ENCODE results near the gene HSPB9. TPM values are rescaled to one million over a fixed set of nuclear protein-coding genes. Genes with fewer than 3 reads are reported as not detected.
"Not testable (repeated sequence)": the region's sequence is repeated elsewhere in the genome, so short reads cannot be mapped to it uniquely, and the experiment has no call there.

HSPB9 gene
- total RNA-seq, 1 experiment from 2014 or later = not detected

DNA sequence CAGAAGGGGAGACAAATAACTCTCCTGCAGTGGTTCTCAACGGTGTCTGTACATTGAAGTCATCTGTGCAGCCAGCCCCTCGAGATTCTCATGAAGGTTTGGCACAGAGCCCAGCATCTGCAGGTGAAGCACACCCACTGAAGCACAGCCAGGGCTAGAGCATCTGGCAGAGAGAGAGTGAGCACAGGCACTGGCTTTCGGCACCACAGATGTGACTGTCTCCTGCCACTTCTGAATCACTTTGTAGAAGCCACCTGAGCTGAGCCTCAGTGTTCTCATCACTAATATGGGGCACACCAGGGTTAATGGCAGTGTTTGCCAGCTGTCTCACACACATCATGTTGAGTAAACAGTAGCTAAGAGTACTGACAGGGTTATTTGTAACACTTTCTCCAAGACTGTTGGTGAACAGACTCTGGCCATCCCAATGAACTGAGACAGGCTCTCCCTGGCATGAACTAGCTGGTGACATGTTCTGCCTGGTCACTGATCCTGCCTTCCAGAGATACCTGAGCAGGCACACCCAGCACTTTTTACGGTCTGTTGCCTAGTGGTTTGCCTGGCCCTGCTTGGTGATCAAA lies 10.9 kb downstream of the HSPB9 start:
- DNase-seq (ENCODE audit: low read depth, low spot score) = no peak

DNA sequence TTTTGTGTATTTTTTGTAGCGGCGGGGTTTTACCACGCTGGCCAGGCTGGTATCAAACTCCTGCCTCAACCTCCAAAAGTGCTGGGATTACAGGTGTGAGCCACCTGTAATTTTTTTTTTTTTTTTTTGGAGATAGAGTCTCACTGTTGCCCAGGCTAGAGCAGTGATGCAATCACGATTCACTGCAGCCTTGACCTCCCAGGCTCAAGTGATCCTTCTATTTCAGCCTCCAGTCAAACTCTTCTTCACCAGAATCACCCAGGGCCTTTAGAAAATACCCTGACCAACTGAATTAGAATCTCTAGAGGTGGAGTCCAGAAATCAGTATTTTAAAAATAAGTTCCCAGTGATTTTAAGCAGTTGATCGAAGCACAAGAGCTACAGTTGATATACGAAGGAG lies 12.5 kb downstream of the HSPB9 start:
- in situ Hi-C loops (cut with HindIII; ENCODE audit: low pct_unique_long_range_greater_than_20kb, low sequenced_read_pairs) = no loop called here
- DNase-seq (ENCODE audit: low read depth, low spot score) = no peak

More for the DNA sequence above, 10.9 kb downstream of the HSPB9 start:
- in situ Hi-C loops (cut with HindIII; ENCODE audit: low pct_unique_long_range_greater_than_20kb, low sequenced_read_pairs) = no loop called here

- in situ Hi-C loops (cut with HindIII; ENCODE audit: low pct_unique_long_range_greater_than_20kb, low sequenced_read_pairs) = no loop called here
- DNase-seq (ENCODE audit: low read depth, low spot score) = no peak
Observed at GRCh38 chr17:42135664-42136653, 13.4 kb downstream of the HSPB9 start.

- in situ Hi-C loops (cut with HindIII; ENCODE audit: low pct_unique_long_range_greater_than_20kb, low sequenced_read_pairs) = no loop called here
- no peak for DNase-seq (ENCODE audit: low read depth, low spot score)
Observed at GRCh38 chr17:42136654-42137051, 14.0 kb downstream of the HSPB9 start.

DNA sequence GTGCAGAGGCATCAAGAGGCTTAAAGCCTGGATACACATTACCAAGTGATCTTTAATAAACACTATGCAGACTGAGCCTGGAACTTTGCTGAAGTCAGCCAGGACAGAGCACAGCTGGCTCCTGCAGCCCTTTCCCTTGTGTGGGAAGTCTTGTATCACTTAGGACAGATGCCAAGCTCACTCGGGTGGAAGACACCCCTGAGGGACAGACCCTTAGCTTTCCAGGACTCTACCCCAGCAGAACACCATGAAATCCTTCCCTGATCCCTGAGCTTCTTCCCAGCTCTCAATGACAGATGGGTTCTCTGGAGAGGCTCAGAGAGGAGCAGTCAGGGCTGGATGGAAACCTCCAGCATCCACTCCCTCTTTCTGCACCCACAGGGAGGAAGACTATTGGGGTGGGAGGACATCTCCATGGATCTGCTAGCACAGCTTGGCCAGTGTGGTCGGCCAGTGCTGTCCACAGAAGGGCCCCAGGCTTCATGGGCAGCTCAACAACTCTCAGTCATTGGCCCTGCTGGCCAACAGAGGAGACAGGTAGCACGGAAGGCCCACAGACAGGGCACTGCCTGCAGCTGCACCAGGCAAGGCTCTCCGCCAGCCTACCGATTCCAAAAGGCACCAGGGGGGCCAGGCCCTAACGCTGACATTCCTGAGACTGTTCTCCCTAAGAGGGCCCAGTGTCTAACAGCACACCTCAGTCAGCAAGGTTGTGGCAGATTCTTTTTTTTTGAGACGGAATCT lies 16.3 kb downstream of the HSPB9 start:
- in situ Hi-C loops (cut with HindIII; ENCODE audit: low pct_unique_long_range_greater_than_20kb, low sequenced_read_pairs) = no loop called here
- DNase-seq (ENCODE audit: low read depth, low spot score) = no peak

DNA sequence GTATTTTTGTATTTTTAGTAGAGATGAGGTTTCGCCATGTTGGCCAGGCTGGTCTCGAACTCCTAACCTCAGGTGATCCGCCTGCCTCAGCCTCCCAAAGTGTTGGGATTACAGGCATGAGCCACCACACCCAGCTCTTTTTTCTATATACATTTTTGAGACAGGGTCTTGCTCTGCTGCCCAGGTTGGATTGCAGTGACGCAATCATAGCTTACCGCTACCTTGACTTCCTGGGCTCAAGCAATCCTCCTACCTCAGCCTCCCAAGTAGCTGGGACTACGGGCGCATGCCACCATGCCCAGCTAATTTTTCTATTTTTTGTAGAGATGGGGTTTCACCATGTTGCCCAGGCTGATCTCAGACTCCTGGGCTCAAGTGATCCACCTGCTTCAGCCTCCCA lies 18.1 kb downstream of the HSPB9 start:
- in situ Hi-C loops (cut with HindIII; ENCODE audit: low pct_unique_long_range_greater_than_20kb, low sequenced_read_pairs); DNase-seq (ENCODE audit: low read depth, low spot score): not testable (repeated sequence)

GRCh38 chr17:42141382-42141781 lies 18.8 kb downstream of the HSPB9 start:
- in situ Hi-C loops (cut with HindIII; ENCODE audit: low pct_unique_long_range_greater_than_20kb, low sequenced_read_pairs) = no loop called here
- no peak for DNase-seq (ENCODE audit: low read depth, low spot score)

DNA sequence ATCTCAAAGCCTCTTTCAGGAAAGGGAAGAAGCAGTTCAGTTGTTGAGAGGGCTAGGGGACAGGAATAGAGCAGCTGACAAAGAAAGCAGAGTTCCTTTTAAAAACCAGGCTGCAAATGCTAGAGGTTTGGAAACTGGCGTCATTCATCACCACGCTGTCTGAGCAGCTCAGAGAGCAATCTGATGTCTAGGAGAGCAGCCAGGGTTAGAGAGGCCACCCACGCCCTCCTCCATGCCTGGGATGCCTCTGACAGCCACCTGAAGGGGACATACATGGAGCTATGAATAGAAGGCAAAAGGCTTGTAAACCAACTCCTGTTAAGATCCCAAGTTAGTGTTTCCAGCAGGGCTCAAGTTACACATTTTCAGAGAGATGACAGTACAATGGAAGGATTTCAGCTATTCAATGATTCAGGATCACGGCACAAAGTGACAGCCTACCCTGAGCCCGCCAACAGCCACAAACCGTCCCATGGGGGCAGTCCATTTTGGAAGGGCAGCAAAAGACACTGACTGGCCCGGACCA lies 19.8 kb downstream of the HSPB9 start:
- in situ Hi-C loops (cut with HindIII; ENCODE audit: low pct_unique_long_range_greater_than_20kb, low sequenced_read_pairs) = no loop called here
- DNase-seq (ENCODE audit: low read depth, low spot score) = no peak

DNA sequence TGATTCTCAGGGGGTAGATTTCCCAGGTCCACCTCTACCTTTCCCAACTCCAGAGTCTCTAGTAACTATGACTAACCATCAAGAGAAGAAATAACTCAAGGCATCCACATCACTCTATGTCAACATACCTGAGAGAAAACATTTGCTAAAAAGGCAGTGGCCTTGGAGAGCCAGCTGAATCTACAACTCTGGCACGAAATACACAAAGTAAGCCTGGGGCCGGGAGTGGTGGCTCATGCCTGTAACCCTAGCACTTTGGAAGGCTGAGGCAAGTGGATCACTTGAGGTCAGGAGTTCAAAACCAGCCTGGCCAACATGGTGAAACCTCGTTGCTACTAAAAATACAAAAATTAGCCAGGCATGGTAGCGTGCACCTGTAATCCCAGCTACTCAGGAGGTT lies 20.5 kb downstream of the HSPB9 start:
- in situ Hi-C loops (cut with HindIII; ENCODE audit: low pct_unique_long_range_greater_than_20kb, low sequenced_read_pairs); DNase-seq (ENCODE audit: low read depth, low spot score): not testable (repeated sequence)

GRCh38 chr17:42146911-42147607 lies 24.5 kb downstream of the HSPB9 start:
- no peak for DNase-seq (ENCODE audit: low read depth, low spot score)
- in situ Hi-C loops (cut with HindIII; ENCODE audit: low pct_unique_long_range_greater_than_20kb, low sequenced_read_pairs) = no loop called here

GRCh38 chr17:42153919-42154742 lies 31.5 kb downstream of the HSPB9 start:
- DNase-seq (ENCODE audit: low read depth, low spot score) = peak; percentile 61
- in situ Hi-C loops (cut with HindIII; ENCODE audit: low pct_unique_long_range_greater_than_20kb, low sequenced_read_pairs) = no loop called here

DNA sequence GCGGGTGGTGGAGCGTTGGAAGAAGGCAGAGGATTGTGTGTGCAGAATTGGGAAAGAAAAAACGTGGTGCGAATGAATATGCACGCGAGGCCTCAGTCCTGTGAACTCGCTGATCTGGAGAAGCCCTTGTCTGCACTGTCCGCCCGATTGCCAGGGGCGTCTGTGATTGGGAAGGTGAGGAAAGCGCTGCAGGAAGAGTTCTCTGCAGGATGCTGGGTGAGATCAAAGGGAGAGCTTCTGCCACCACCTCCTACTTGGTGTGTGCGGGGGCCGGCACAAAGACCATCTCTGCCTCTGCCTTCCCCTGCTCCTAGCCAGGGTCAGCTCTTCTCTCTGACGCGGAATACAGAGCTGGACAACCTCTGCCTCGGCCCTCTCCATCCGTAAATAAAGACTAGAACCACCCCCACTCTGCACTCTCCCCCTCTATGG lies 33.0 kb downstream of the HSPB9 start:
- in situ Hi-C loops (cut with HindIII; ENCODE audit: low pct_unique_long_range_greater_than_20kb, low sequenced_read_pairs) = no loop called here
- DNase-seq (ENCODE audit: low read depth, low spot score) = peak; percentile 87

- no peak for DNase-seq (ENCODE audit: low read depth, low spot score)
- in situ Hi-C loops (cut with HindIII; ENCODE audit: low pct_unique_long_range_greater_than_20kb, low sequenced_read_pairs) = no loop called here
Observed at GRCh38 chr17:42159796-42160530, 37.4 kb downstream of the HSPB9 start.

DNA sequence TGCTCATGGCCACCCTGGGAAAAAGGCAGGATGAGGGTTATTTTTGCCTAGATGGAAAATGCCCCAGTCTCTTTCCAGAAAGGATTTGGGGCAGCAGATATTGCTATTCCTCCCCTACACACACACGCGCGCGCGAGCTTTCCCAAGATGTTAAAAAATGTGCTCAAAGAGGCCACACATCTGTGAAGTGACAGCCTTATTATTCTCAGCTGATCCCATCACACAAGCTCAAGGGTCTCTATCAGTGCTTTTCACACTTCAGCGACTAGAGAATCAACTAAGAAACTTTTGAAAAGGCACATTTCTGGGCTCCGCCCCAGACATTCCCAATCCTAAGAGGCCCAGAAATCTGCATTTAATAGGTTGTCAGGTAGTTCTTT lies 37.9 kb downstream of the HSPB9 start:
- in situ Hi-C loops (cut with HindIII; ENCODE audit: low pct_unique_long_range_greater_than_20kb, low sequenced_read_pairs) = no loop called here
- no peak for DNase-seq (ENCODE audit: low read depth, low spot score)

- peak; percentile 72 for DNase-seq (ENCODE audit: low read depth, low spot score)
- in situ Hi-C loops (cut with HindIII; ENCODE audit: low pct_unique_long_range_greater_than_20kb, low sequenced_read_pairs) = no loop called here
Observed at GRCh38 chr17:42163113-42163512, 40.5 kb downstream of the HSPB9 start.

Measured in SK-MEL-5 (cell line).